Activated T-cell treated with anti-CD3 and anti-CD28 coated beads, Interleukin-2, amount 50 U/mL, for 72 hours (primary cell): Measurements from ENCODE around the gene DPH1. TPM values are rescaled to one million over a fixed set of nuclear protein-coding genes. Genes with fewer than 3 reads are reported as not detected.

Experiments
- ATAC-seq, 2 donors: fragments of 150-1000 bp; cut with Tn5 transposase; replicated peaks in 1 of 2; 2 replicates each; pipeline ENCODE4 v1.10.0; 2021; ENCODE audit warnings: moderate library complexity in 2 of 2, mild to moderate bottlenecking in 1 of 2
- DNase-seq, 2 donors: peaks; one replicate each; pipeline ENCODE4 v3.0.0; 2021 to 2022; ENCODE audit warnings: mixed read lengths in 1 of 2
- H3K27ac Mint-ChIP-seq: one replicate; pipeline ENCODE4 v1.8.0; 2022; ENCODE audit warnings: mild to moderate bottlenecking, moderate library complexity, mixed read lengths
- H3K27me3 Mint-ChIP-seq: one replicate; pipeline ENCODE4 v1.8.0; 2022; ENCODE audit warnings: low read depth, mixed read lengths
- H3K36me3 Mint-ChIP-seq, 2 donors: one replicate each; pipeline ENCODE4 v1.8.0; 2022; ENCODE audit warnings: mixed read lengths in 2 of 2, mild to moderate bottlenecking in 1 of 2; ENCODE audit not compliant: insufficient read depth in 2 of 2
- H3K4me1 Mint-ChIP-seq: one replicate; pipeline ENCODE4 v1.8.0; 2022; ENCODE audit warnings: low read depth, mixed read lengths
- H3K4me3 Mint-ChIP-seq, 2 donors: one replicate each; pipeline ENCODE4 v1.8.0; 2022; ENCODE audit warnings: mild to moderate bottlenecking in 2 of 2, mixed read lengths in 2 of 2, moderate library complexity in 2 of 2
- H3K9me3 Mint-ChIP-seq, 2 donors: one replicate each; pipeline ENCODE4 v1.8.0; 2022; ENCODE audit warnings: mixed read lengths in 2 of 2
- total RNA-seq, 2 donors: library from RNA; stranded (reverse); gene quantifications; one replicate each; pipeline ENCODE4 v1.2.3, GENCODE V29; 2022

DPH1 gene
- total RNA-seq, 2 donors from 2014 or later, result 36.8 to 40.8 TPM

DNA sequence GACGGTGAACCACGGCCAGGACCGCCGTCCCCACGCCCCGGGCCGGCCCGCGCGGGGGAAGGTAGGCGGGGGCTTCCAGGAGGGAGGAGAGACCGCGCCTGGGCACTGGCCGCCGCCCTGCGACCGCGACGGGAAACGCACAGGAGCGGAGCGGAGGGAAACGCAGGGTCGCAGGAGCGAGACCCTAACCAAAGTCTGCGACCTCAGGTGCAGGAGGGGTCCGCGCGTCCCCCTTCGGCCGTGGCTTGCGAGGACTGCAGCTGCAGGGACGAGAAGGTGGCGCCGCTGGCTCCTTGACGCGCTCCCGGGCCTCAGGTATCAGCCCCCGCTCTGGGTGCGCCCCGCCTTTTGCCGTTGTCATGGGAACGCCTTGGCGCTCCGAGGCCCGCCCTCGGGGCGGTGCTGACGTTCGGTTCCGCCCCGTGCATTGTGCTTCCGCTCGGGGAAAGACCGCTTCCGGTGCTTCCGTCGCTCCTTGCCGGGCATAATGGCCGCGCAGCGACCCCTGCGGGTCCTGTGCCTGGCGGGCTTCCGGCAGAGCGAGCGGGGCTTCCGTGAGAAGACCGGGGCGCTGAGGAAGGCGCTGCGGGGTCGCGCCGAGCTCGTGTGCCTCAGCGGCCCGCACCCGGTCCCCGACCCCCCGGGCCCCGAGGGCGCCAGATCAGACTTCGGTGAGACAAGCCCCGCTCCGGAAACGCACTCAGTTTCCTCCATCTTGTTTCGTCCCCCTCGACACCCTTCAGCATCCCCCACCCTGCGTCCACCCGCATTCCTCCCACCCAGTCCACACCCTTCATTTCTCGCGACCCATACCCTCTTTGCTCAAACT is 11.8 kb downstream of the DPH1 start, which contains the start of gene OVCA2:
TSS of gene OVCA2 (plus strand) at position 462 of the 829 bp plus-strand sequence. CDS start at position 488, 26 bp downstream.
- Mint-ChIP-seq H3K27ac (peak within 1 kb of the TSS; percentile 88), H3K4me3 (peak within 1 kb of the TSS; percentile 89 to 97), H3K27me3 (no peaks in the 10 kb centered on the region), H3K9me3 (no peaks in the 10 kb centered on the region), H3K36me3 (peaks cover 2 to 7% of the 10 kb centered on the region in 2 donors), H3K4me1 (peaks cover 26% of the 10 kb centered on the region)
- ATAC-seq (peak; percentile 96), DNase-seq (peak; percentile 96 to 97)

DNA sequence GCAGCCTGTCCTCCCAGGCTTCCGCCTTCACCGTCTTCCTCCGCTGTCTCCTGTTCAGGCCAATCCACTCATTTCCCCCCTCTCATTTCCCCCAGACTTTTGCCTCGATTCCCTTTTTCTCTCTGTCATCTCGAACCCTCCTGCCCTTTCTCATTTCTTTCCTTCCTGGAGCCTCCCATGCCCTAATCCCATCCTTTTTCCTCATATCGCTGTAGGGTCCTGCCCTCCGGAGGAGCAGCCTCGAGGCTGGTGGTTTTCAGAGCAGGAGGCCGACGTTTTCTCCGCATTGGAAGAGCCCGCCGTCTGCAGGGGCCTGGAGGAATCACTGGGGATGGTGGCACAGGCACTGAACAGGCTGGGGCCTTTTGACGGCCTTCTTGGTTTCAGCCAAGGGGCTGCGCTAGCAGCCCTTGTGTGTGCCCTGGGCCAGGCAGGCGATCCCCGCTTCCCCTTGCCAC is 12.5 kb downstream of the DPH1 start:
- no peak for ATAC-seq
- Mint-ChIP-seq H3K27me3 (no peaks in the 10 kb centered on the region), H3K9me3 (no peaks in the 10 kb centered on the region), H3K4me3 (peak overlapping the region; percentile 89 to 97), H3K36me3 (peaks cover 2 to 7% of the 10 kb centered on the region in 2 donors), H3K4me1 (peaks cover 26% of the 10 kb centered on the region), H3K27ac (peak overlapping the region; percentile 88)
- no peak for DNase-seq

DNA sequence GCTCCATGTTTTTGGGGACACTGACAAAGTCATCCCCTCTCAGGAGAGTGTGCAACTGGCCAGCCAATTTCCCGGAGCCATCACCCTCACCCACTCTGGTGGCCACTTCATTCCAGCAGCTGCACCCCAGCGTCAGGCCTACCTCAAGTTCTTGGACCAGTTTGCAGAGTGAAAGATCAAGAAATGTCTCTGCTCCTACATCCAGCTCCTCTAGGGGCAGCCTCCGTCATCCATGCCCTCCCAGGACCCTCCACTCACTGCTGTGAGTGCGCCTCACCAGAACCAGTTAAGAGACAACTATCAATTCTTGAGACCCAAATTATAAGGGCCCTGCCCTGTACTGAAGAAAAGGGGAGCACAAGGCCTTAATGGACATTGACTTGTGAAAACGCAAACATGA is 13.0 kb downstream of the DPH1 start:
- Mint-ChIP-seq H3K9me3 (no peaks in the 10 kb centered on the region), H3K27ac (peak overlapping the region; percentile 88), H3K4me1 (peaks cover 26% of the 10 kb centered on the region), H3K36me3 (peaks cover 2 to 7% of the 10 kb centered on the region in 2 donors), H3K27me3 (peaks cover 2% of the 10 kb centered on the region), H3K4me3 (peak overlapping the region; percentile 89 to 97)
- ATAC-seq (no peak), DNase-seq (no peak)

DNA sequence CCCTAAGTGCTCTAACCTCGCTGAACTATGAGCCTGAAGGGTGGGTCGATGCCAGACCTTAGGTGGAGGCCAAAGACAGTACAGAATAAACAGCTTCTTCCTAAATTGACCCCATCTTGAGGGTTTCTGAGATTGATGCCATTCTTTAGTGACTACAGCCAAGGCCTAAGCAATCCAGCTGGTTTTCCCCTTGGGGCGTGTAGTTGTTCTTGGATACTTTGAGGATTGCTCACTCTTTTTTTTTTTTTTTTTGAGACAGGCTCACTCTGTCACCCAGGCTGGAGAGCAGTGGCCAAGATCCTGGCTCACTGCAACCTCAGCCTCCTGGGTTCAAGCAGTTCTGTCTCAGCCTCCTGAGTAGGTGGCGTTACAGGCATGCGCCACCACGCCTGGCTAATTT is 13.8 kb downstream of the DPH1 start:
- peaks cover 7% of the 10 kb centered on the region for H3K27me3 Mint-ChIP-seq
- H3K27ac Mint-ChIP-seq, result peak overlapping the region; percentile 11
- peak overlapping the region in 1 of 2 donors; percentile 97 for H3K4me3 Mint-ChIP-seq
- DNase-seq (no peak), ATAC-seq (no peak)
- peaks cover 29% of the 10 kb centered on the region for H3K4me1 Mint-ChIP-seq
- H3K36me3 Mint-ChIP-seq, result peaks cover 2 to 7% of the 10 kb centered on the region in 2 donors
- no peaks in the 10 kb centered on the region for H3K9me3 Mint-ChIP-seq

DNA sequence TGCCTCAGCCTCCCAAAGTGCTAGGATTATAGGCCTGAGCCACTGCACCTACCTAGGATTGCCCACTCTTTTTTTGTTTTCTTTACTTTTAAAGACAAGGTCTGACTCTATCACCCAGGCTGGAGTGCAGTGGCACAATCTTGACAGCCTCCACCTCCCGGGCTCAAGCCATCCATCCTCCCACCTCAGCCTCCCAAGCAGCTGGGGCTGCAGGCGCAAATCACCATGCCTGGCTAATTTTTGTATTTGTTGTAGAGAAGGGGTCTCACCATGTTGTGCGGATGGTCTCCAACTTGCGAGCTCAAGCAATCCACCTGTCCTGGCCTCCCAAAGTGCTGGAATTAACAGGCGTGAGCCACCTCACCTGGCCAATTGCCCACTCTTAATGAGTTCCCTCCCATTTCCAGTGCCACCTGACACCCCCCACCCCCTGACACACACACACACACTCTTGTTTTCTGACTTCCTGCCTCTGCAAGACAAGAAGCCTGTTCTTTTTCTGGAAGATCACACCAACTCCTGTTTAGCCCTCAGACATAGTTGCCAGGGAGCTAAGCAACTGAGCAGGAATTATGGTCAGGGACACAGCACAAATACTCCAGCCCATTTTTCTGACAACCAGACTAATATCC is 14.4 kb downstream of the DPH1 start:
- Mint-ChIP-seq H3K4me1 (peaks cover 35% of the 10 kb centered on the region), H3K36me3 (peaks cover 2 to 7% of the 10 kb centered on the region in 2 donors), H3K27me3 (peaks cover 7% of the 10 kb centered on the region), H3K4me3 (peak overlapping the region; percentile 15 to 27), H3K27ac (peak overlapping the region; percentile 55), H3K9me3 (no peaks in the 10 kb centered on the region)
- ATAC-seq (no peak), DNase-seq (no peak)

DNA sequence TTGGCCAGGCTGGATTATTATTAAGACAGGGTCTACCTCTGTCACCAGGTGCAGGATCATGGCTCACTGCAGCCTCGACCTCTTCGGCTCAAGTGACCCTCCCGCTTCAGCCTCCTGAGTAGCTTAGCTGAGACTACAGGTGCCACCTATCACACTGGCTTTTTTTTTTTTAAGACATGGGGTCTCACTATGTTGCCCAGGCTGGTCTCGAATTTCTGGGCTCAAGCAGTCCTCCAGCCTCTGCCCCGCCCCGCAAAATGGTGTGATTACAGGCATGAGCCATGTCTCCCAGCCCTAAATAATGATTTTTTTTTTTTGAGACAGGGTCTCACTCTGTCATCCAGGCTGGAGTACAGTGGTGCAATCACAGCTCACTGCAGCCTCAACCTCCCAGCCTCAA is 17.6 kb downstream of the DPH1 start:
- ATAC-seq (no peak), DNase-seq (no peak)
- Mint-ChIP-seq H3K27me3 (peaks cover 17% of the 10 kb centered on the region), H3K27ac (no peak overlapping the region), H3K4me1 (peaks cover 38% of the 10 kb centered on the region), H3K4me3 (no peak overlapping the region), H3K9me3 (no peaks in the 10 kb centered on the region), H3K36me3 (peaks cover 0 to 3% of the 10 kb centered on the region in 2 donors)

DNA sequence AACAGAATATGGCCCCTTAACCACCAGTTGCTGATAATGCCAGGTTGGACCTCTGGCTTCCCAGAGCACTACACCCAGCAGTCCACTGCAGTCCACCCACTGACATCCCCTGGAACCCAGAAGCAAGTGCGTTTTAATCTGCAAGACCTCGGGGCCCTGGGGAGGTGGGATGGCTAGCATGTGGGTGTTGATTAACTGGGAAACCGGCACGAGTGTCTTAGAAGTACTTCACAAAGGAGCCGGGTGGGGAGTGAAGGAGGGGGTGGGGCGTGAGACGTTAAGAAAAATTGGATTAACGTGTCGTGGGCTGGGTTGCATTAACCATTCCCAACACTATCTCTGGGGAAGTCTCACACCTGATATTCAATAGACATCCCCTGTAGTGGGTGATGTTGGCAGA is 18.9 kb downstream of the DPH1 start:
- no peak overlapping the region for H3K27ac Mint-ChIP-seq
- ATAC-seq, result no peak
- H3K27me3 Mint-ChIP-seq, result peaks cover 17% of the 10 kb centered on the region
- no peaks in the 10 kb centered on the region for H3K36me3 Mint-ChIP-seq
- H3K9me3 Mint-ChIP-seq, result no peaks in the 10 kb centered on the region
- no peak for DNase-seq
- peak overlapping the region; percentile 70 to 80 for H3K4me3 Mint-ChIP-seq
- peaks cover 34% of the 10 kb centered on the region for H3K4me1 Mint-ChIP-seq

DNA sequence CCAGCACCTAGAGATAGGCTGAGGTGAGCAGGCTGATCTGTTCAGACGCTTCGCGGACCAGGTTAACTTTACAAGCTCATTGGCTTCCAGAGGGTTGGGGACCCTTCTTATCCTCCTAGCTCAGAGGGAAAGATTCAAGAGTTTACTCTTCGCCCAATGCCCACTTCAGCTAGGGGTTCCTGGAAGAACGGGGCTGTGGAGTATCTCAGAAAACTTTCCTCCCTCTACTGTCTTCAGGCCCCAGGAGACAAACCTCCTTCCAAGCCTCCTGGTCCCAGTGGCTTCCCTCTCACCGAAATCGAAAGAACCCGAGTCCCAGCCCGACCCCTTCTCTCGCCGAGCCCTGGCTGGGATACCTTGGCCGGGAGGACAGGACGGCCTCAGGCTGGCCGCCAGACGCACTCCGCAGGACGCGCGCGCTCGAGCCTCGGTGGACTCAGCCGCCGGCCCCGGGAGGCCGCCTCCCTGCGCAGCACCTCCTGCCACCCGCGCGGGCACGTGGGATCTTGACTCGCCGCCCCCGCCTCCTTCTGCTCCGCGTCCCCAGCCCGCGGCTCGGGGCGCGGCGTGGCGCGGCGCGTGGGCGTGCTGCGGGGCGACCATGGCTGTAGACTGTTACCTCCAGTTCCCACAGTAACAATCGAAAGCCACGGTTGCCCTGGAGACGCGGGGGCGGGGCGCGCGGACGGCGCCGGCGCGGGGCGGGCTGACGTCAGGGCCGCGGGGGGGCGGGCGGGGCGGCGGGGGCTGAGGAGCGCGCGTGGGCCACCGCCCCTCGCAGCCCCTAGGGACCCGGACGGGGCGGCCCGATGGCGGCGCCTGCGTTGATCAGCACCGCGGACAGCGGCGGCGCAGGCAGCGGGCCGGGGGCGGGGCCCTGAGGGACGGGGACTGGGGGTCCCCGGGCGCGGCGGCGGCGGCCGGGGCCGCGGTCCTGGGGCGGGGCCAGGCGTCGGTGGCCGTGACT is 19.7 kb downstream of the DPH1 start:
- ATAC-seq (peak; percentile 52 to 57), DNase-seq (peak; percentile 91 to 93)
- H3K36me3 Mint-ChIP-seq, result no peaks in the 10 kb centered on the region
- H3K27me3 Mint-ChIP-seq, result peaks cover 17% of the 10 kb centered on the region
- H3K27ac Mint-ChIP-seq, result peak overlapping the region; percentile 16
- H3K4me3 Mint-ChIP-seq, result peak overlapping the region; percentile 70 to 80
- peaks cover 30% of the 10 kb centered on the region for H3K4me1 Mint-ChIP-seq
- no peaks in the 10 kb centered on the region for H3K9me3 Mint-ChIP-seq

DNA sequence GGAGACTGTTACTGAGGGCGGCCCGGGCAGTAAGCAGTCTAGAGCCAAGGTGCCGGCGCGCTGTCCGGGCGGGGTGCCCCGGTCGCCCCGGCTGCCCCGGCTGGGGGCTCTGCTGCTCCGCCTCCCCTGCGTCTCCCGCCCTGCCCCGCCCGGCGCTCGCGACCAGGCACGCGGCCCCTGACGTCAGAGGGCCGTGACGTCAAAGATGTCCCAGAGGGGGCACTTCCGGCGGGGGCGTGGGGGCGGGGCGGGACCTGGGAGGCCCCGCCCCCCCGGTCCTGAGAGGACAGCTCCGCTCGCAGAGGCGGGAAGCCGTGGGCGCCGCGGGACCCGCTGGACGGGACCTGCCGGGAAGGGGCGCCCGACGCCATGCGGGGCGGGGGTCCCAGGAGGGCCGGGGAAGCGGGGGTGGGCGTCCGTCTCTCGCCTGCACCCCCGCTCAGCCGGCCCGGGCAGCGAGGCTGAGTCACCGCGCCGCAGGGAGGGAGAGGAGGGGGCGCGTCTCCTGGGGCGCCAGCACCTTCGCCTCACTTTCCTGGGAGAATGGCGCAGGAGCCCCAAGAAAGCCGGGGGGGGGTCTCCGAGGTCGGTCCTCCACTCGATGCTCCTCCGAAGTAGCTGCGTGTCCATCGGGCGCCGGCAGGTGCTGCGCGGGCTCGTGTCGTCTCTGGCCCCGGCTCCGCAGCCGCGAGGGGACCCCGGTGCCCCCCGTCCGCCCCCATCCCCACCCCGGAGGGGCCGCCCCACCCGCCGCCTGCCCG is 20.5 kb downstream of the DPH1 start:
- no peaks in the 10 kb centered on the region for H3K9me3 Mint-ChIP-seq
- H3K36me3 Mint-ChIP-seq, result peaks cover 0 to 2% of the 10 kb centered on the region in 2 donors
- no peak overlapping the region for H3K27ac Mint-ChIP-seq
- peak; percentile 71 to 77 for DNase-seq
- peaks cover 23% of the 10 kb centered on the region for H3K4me1 Mint-ChIP-seq
- H3K27me3 Mint-ChIP-seq, result peaks cover 17% of the 10 kb centered on the region
- peak overlapping the region; percentile 63 to 77 for H3K4me3 Mint-ChIP-seq
- ATAC-seq, result peak in 1 of 2 donors; percentile 6

DNA sequence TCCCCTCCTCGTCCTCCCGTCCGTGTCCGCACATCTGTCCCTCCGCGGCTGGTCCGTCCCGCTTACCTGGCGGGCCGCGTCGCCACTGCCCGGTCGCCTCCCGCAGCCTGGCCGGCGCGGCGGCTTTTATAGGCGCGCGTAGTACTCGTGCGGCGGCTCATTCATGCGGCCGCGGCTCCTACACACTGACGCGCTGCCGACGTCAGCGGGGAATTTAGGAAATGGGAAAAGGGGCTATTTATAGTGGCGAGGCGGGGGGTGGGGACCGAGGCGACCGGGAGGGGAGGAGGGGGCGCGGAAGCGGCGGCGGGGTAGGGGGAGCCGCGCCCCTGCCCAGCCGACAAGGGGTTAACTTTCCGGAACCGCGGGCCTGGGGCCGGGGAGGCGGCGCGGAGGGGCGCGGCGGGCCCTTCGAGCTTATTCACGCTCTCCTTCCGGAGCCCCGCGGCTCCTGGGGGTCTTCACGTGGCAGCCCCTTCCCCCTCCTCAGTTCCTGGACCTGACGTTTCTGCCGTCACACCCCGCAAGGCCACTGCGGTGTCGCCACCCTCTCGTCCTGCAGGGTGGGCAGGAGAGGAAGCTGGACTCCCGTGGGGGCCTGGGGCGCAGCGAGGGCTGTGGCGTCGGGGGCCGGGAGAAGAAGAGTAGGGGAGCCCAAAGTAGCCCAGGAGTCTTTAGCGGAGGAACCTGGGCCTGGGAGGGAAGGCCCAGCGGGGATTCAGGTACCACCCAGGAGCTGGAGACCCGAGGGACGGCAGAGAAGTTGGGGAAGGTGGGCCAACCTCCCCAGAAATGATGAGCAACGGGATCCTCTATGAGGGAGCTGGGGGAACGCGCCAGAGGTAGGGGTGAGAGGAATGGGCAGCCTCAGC is 21.3 kb downstream of the DPH1 start:
- Mint-ChIP-seq H3K4me1 (peaks cover 23% of the 10 kb centered on the region), H3K27me3 (peaks cover 17% of the 10 kb centered on the region), H3K27ac (no peak overlapping the region), H3K9me3 (no peaks in the 10 kb centered on the region), H3K36me3 (peaks cover 0 to 2% of the 10 kb centered on the region in 2 donors), H3K4me3 (peak overlapping the region; percentile 63 to 77)
- ATAC-seq (no peak), DNase-seq (no peak)

DNA sequence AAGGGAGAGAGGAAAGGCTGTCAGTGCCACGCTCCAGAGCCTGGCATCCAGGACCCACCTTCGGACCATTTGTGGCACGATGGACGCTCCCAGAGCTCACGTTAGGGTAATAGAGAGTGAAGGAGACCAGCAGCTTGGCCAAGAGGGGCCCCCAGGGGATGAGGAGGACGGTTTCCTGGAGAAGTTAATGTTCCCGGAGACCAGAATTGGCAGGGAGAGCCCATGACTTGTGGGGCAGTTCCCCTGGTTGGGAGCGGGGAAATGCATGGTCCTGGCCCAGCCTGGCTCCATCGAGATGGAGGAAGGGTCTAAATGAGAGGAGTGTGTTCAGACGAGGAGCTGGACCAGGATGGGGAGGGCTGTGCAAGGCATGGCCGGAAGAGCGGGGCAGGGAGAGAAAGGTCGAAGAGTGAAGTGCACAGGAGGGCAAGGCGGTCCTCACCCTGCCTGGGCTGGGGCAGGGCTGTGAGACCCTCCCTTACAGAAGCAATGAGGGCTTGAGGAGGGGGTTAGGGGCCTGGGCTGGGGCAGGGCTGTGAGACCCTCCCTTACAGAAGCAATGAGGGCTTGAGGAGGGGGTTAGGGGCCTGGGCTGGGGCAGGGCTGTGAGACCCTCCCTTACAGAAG is 22.1 kb downstream of the DPH1 start:
- H3K4me1 Mint-ChIP-seq, result peaks cover 23% of the 10 kb centered on the region
- no peak for DNase-seq
- peak overlapping the region; percentile 11 to 32 for H3K4me3 Mint-ChIP-seq
- no peak overlapping the region for H3K27ac Mint-ChIP-seq
- H3K9me3 Mint-ChIP-seq, result no peaks in the 10 kb centered on the region
- no peak for ATAC-seq
- H3K27me3 Mint-ChIP-seq, result peaks cover 17% of the 10 kb centered on the region
- peaks cover 0 to 2% of the 10 kb centered on the region in 2 donors for H3K36me3 Mint-ChIP-seq
